Measurements from ENCODE around the gene HDDC2.

The HDDC2 gene, protein sequence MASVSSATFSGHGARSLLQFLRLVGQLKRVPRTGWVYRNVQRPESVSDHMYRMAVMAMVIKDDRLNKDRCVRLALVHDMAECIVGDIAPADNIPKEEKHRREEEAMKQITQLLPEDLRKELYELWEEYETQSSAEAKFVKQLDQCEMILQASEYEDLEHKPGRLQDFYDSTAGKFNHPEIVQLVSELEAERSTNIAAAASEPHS

DNA sequence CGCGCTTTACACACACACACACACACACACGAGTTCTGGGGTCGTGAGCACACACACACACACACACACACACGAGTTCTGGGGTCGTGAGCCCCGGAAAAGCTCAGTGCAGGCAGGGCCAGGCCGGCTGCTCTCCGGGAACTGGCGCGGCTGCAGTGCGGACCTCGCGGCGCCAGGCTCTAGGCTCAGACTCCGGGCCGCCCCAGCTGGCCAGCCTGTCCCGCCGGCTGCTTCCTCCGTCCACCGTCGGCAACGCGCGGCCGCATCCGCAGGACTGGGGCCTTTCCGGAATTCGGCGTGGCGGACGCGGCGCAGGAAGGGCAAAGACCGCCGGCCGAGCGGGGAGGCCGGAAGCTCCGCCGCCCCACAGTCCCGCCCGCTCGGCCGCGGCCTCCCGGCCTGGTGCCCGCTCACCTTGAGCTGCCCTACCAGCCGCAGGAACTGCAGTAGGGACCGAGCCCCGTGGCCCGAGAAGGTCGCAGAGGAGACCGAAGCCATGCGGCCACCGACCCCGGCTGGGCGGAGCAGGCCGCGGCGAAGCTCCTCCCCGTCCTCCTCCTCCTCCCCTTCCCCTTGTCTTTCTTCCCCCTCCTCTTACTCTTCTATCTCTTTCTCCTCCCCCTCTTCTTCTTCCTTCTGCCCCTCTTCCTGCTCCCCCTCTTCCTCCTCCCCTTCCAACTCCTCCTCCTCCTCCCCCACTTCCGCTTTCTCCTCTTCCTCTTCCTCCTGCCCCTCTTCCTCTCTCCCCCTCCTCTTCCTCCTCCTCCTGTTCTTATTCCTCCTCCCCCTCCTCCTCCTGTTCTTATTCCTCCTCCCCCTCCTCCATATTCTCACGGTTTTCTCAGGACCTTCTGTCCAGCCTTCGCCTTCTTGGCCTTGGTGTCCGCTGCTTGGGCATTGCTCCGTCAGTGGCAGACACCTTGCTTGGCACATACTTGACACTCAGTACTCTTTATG, at the start of gene HDDC2:
TSS of gene HDDC2 (minus strand) at position 533 of the 957 bp plus-strand sequence. CDS start at position 498, 35 bp downstream.
- POLR2A ChIA-PET: interaction anchor here (0.6 to 1.5 kb wide), 5 partner anchors 20 to 479 kb away, joined by 3 to 4 read pairs (median 3); no protein-coding TSS in a partner anchor
- CTCF ChIA-PET: interaction anchor here (0.6 to 1.0 kb wide), 2 partner anchors 429 to 452 kb away, joined by 3 read pairs; no protein-coding TSS in a partner anchor

DNA sequence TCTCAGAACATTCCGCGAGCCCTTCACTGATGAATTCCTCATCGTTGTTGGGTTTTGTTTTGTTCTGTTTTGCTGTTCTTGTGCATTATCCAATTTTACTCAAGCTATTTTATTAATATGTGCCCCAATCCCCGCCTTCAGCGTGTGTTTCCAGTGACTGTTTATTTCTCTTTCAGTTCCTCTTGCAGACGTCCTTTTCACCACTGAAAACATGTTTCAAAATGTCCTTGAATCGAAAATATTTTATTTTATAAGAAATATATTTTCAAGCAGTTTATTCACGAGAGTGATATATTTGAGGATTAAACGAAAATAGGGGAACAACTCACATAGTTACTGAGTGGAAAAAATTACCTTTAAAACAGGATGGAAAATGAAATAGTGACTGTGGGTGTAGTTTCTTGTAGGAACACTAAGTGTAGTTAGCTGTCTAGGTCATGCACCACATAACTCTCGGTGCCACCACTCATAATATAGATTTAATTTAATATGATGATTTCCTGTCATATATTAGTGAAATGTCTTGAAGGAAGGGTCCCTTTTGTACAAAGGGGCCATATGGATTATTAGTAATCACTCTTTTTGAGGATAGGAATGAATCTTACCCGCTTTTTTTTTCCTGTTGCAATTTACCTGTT, 45.3 kb upstream of the HDDC2 start:
- DNase-seq (ENCODE audit: extremely low spot score): no peak
- TF ChIP-seq FOXK2 (IDR thresholded peaks at IDR 0.05) (no peak), LEF1 (IDR thresholded peaks at IDR 0.05; ENCODE audit: borderline replicate concordance) (no peak), FOXA1 (IDR thresholded peaks at IDR 0.05) (no peak), SUZ12 (IDR thresholded peaks at IDR 0.05) (no peak), BHLHE40 (IDR thresholded peaks at IDR 0.05; ENCODE audit: borderline replicate concordance) (no peak), HDGF (IDR thresholded peaks at IDR 0.05; ENCODE audit: borderline replicate concordance) (no peak), TARDBP (IDR thresholded peaks at IDR 0.05) (no peak), ZNF384 (IDR thresholded peaks at IDR 0.05) (no peak), NFRKB (IDR thresholded peaks at IDR 0.05) (no peak), L3MBTL2 (conservative IDR thresholded peaks at IDR 0.05) (no peak), SP1 (IDR thresholded peaks at IDR 0.05) (no peak), CTBP1 (IDR thresholded peaks at IDR 0.05; ENCODE audit: borderline replicate concordance) (no peak)
- TF ChIP-seq, protein P1, sequence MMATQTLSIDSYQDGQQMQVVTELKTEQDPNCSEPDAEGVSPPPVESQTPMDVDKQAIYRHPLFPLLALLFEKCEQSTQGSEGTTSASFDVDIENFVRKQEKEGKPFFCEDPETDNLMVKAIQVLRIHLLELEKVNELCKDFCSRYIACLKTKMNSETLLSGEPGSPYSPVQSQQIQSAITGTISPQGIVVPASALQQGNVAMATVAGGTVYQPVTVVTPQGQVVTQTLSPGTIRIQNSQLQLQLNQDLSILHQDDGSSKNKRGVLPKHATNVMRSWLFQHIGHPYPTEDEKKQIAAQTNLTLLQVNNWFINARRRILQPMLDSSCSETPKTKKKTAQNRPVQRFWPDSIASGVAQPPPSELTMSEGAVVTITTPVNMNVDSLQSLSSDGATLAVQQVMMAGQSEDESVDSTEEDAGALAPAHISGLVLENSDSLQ (IDR thresholded peaks at IDR 0.05): no peak
- ChIA-PET CTCF (no interaction called here), POLR2A (no interaction called here)

More for the DNA sequence above, at the start of gene HDDC2:
- TF ChIP-seq LEF1 (IDR thresholded peaks at IDR 0.05; ENCODE audit: borderline replicate concordance) (no peak; the same call in 1 of the 2 replicates), NFRKB (IDR thresholded peaks at IDR 0.05) (no peak), FOXK2 (IDR thresholded peaks at IDR 0.05) (no peak), BHLHE40 (IDR thresholded peaks at IDR 0.05; ENCODE audit: borderline replicate concordance) (no peak), ZNF384 (IDR thresholded peaks at IDR 0.05) (no peak), FOXM1 (IDR thresholded peaks at IDR 0.05; ENCODE audit: borderline replicate concordance) (no peak), L3MBTL2 (conservative IDR thresholded peaks at IDR 0.05) (peak; percentile 46; the same call in 1 of the 2 replicates), SUZ12 (IDR thresholded peaks at IDR 0.05) (no peak), CTBP1 (IDR thresholded peaks at IDR 0.05; ENCODE audit: borderline replicate concordance) (no peak), HDGF (IDR thresholded peaks at IDR 0.05; ENCODE audit: borderline replicate concordance) (no peak), TARDBP (IDR thresholded peaks at IDR 0.05) (no peak), FOXA1 (IDR thresholded peaks at IDR 0.05) (no peak), ELF4 (IDR thresholded peaks at IDR 0.05) (peak; percentile 63; the same call in 1 of the 2 replicates), ARNT (IDR thresholded peaks at IDR 0.05) (no peak), SP1 (IDR thresholded peaks at IDR 0.05) (no peak)
- TF ChIP-seq, protein P1 (IDR thresholded peaks at IDR 0.05): peak; percentile 59; the same call in 1 of the 2 replicates
- DNase-seq (ENCODE audit: extremely low spot score): peak; percentile 72

DNA sequence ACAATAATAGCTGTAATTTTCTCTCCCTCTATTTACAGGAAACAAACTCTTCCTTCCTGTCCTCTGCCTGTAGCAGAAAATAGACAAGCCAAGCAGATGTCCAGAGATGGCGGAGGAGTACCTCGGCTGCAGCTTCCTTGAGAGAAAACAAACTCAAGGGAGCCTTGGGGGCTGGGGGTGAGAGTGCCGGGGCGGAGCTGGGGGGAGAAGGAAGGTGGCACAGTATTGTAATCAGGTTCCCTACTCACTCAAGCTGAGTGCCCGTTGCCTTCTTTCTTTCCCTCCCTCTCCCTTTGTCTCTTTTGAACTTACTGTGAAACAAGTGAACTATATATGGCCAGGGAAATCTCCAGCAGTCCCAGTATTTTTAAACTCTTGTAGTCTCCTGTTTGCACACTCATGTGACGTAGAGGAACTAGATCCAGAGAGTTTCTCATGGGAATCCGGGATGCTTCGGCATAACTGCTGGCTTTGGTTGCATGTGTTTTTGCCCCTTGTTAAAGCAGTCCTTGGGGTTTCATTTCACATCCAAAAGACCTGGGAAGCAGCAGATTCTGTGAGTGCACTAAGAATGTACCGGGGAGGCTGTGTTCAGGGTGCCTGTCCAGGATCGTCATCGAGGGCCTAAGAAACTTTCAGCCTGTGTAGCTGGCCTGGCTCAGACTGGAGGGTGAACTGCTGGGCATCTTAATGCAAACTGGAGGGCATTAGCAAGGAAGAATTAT, 44.6 kb upstream of the HDDC2 start:
- POLR2A ChIA-PET: no interaction called here
- CTCF ChIA-PET: no interaction called here
- no peak for TF ChIP-seq SP1 (IDR thresholded peaks at IDR 0.05)
- no peak for TF ChIP-seq FOXK2 (IDR thresholded peaks at IDR 0.05)
- TF ChIP-seq L3MBTL2 (conservative IDR thresholded peaks at IDR 0.05): no peak
- no peak for TF ChIP-seq BHLHE40 (IDR thresholded peaks at IDR 0.05; ENCODE audit: borderline replicate concordance)
- TF ChIP-seq, protein P1 (IDR thresholded peaks at IDR 0.05): no peak
- no peak for TF ChIP-seq CTBP1 (IDR thresholded peaks at IDR 0.05; ENCODE audit: borderline replicate concordance)
- no peak for TF ChIP-seq FOXA1 (IDR thresholded peaks at IDR 0.05)
- no peak for TF ChIP-seq ZNF384 (IDR thresholded peaks at IDR 0.05)
- no peak for TF ChIP-seq LEF1 (IDR thresholded peaks at IDR 0.05; ENCODE audit: borderline replicate concordance)
- no peak for TF ChIP-seq SUZ12 (IDR thresholded peaks at IDR 0.05)
- TF ChIP-seq TARDBP (IDR thresholded peaks at IDR 0.05): no peak
- TF ChIP-seq ARNT (IDR thresholded peaks at IDR 0.05): no peak
- no peak for DNase-seq (ENCODE audit: extremely low spot score)

DNA sequence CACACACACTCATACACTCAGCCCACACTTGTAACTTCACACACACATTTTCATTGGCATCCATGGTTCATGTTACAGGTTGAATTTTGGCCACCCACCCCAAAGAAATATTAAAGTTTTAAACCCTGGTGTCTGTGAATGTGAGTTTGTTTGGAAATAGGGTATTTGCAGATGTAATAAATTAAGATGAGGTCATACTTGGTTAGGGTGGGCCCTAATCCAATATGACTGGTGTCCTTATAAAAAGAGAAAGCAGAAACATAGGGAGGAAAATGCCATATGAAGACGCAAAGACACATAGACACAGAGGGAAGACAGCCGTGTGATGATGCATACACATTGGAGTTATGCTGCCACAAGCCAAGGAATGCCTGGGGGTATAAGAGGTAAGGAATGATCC, 39.7 kb upstream of the HDDC2 start:
- ChIA-PET CTCF (interaction anchor here (0.6 kb wide), 1 partner anchor 711 kb away, joined by 3 read pairs; no protein-coding TSS in a partner anchor), POLR2A (no interaction called here)
- TF ChIP-seq HDGF (IDR thresholded peaks at IDR 0.05; ENCODE audit: borderline replicate concordance) (no peak), BHLHE40 (IDR thresholded peaks at IDR 0.05; ENCODE audit: borderline replicate concordance) (no peak), TARDBP (IDR thresholded peaks at IDR 0.05) (no peak), FOXK2 (IDR thresholded peaks at IDR 0.05) (no peak), CTBP1 (IDR thresholded peaks at IDR 0.05; ENCODE audit: borderline replicate concordance) (no peak), L3MBTL2 (conservative IDR thresholded peaks at IDR 0.05) (no peak), SP1 (IDR thresholded peaks at IDR 0.05) (no peak), ZNF384 (IDR thresholded peaks at IDR 0.05) (no peak), ARNT (IDR thresholded peaks at IDR 0.05) (no peak), SUZ12 (IDR thresholded peaks at IDR 0.05) (no peak), LEF1 (IDR thresholded peaks at IDR 0.05; ENCODE audit: borderline replicate concordance) (no peak), NFRKB (IDR thresholded peaks at IDR 0.05) (no peak), ELF4 (IDR thresholded peaks at IDR 0.05) (no peak)
- TF ChIP-seq, protein P1 (IDR thresholded peaks at IDR 0.05): no peak
- DNase-seq (ENCODE audit: extremely low spot score): no peak
